Limb (tissue), 2 donors: Measurements from ENCODE around the gene AOX1.
"Not testable (repeated sequence)": the region's sequence is repeated elsewhere in the genome, so short reads cannot be mapped to it uniquely, and the experiment has no call there.

Source experiments
- DNase-seq, 2 donors: peaks; one replicate each; pipeline ENCODE4 v3.0.0-alpha.2; 2016; ENCODE audit errors: extremely low spot score in 2 of 2

Gene AOX1

DNA sequence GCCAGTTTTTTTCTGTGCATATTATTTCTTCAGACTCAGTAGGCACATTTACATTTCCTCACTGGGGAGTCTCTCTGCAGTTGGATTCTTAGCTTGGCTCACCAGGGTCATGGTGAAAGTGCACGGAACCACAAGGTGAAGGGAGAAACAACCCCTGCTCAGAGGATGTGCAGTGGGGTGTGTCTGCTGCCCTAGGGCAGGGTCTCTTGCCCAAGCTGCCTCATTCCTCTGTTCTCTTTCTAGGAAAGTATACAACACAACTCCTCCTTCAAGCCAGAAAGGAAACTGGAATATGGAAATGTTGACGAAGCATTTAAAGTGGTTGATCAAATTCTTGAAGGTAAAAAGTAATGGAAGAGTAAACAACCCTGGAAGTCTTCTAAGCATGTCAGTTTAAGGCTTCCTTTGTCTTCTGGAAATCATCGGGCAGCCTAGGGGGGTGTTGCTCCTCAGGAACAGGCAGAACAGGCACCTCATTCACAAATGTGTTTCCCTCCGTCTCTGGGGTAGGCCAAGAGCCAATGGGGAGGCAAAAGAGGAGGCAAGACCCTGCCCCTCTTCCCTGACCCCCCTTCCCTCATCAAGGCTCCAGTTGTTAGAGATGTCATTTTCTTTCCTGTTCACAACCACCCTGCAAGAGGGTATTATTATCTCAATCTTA is 41.4 kb downstream of the AOX1 start:
- no peak for DNase-seq

DNA sequence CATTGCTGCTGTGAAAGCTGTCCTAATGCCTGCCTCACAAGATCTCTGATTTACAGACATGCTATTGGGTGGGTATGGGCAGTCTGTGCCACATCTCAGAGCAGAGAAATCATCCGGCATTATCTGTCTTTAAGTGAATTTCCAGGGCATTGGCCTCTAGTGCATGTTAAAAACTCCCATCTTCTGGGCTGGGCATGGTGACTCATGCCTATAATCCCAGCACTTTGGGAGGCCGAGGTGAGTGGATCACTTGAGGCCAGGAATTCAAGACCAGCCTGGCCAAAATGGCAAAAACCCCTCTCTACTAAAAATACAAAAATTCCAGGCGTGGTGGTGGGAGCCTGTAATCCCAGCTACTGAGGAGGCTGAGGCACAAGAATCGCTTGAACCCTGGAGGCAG is 42.6 kb downstream of the AOX1 start:
- DNase-seq = not testable (repeated sequence)

DNA sequence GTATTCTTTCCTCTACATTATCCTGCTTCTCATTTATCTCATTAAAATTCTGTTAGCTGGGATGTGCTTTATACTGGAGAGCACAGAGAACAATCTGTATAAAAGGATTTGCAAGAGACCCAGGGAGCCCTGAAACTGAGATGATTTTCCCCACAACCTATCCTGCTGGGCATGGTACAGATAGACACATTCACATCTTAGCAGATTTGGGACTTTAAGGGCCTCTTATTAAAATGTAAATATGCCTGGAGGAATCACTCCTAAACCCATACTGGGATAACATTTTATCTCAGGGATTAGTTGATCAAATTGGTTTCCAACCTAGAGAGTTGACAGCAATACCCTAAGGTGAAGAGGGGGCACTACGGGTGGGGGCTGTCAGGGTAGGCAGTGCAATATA is 45.5 kb downstream of the AOX1 start:
- DNase-seq = no peak

DNA sequence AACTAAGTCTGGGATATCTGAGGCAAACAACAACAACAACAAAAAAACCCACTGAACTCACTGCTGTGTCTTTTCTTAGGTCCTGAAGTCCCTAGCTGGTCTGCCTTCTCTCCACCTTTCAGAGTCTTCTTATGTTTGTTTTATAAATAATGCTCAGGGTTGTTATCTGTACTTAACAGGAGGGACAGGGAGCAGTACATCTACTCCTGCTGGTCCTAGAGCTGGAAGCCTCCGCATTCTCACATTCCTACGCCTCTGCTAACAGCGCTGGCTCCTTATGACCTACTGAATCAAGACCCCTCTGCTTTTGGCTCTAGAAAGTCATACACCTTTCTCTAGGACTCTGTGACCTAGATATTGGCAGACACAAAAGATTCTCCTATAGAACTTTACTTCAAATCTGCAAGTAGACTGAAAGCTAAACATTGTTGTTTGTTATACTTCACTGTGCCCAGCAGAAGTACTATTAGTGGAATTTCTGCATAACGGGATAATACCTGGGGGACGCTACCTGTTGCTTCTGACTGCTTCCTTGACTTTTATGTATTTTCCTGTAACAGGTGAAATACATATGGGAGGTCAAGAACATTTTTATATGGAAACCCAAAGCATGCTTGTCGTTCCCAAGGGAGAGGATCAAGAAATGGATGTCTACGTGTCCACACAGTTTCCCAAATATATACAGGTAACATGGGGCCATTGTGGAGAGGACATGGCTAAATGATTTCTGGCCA is 48.6 kb downstream of the AOX1 start:
- DNase-seq = no peak

DNA sequence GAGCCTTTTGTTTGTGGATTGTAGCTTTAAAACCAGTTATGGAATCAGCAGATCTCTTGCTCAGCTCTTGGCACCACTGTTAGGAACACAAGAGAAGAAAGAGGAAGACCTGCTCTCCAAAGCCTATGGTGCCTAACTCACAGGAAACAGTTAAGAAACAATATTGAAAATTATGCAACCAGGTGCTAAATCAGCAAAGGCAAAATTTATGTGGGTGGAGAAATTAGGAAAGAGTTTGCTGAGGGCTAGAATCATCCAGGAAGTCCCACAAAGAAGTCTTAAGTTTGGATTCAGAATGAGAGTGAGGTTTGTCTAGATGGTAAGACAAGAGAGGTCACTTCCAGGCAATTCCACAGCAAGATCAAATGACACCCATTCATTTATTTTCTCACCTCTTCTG is 49.4 kb downstream of the AOX1 start:
- DNase-seq = no peak

DNA sequence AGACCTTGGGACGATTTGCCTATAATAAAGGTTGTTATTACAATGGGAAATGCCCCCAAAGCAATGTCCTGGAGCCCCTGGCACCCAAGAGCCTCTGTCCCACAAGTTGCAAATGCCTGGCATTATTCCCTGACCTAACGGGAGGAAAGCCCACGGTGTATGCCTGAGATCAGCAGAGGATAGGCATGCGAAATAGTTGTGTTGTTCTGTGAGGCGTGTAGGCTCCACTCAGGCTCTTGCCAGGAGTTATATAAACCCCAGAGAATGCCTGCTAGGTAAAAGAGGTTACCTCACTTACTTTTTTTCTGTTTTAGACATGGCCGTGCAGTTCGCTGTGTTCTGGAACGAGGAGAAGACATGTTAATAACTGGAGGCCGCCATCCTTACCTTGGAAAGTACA is 52.1 kb downstream of the AOX1 start:
- no peak for DNase-seq

DNA sequence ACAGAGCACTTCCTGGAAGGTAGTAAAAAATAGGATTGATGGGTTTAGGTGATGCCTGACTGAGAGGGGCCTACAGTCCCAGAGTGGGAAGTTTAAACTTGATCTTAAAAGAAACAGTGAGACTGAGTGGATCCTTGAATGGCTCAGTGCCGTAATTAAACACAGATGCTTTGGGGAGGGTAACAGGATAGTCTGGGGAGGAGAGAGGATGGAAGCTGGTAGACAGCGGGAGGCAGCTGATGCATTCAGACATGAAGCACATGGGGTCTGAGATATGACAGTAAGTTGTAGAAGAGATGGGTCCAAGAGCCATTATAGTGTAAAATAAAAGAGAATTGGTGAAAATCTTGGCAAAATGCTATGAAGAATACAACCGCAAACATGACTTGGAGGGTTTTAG is 54.4 kb downstream of the AOX1 start:
- DNase-seq = no peak

DNA sequence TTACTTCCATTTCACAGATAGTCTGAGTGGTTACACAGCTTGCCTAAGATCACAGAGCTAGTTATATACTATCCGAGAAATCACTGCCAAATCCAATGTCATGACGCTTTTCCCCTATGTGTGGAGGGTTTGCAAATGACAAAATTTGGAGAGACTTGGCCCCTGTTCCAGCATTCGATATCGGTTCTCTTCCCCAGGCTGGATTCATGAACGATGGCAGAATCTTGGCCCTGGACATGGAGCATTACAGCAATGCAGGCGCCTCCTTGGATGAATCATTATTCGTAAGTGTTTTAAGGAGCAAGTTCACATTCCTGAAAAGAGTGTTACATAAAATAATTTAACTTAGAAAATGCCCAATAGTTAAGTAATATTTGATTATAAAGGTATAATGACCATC is 55.1 kb downstream of the AOX1 start:
- no peak for DNase-seq

DNA sequence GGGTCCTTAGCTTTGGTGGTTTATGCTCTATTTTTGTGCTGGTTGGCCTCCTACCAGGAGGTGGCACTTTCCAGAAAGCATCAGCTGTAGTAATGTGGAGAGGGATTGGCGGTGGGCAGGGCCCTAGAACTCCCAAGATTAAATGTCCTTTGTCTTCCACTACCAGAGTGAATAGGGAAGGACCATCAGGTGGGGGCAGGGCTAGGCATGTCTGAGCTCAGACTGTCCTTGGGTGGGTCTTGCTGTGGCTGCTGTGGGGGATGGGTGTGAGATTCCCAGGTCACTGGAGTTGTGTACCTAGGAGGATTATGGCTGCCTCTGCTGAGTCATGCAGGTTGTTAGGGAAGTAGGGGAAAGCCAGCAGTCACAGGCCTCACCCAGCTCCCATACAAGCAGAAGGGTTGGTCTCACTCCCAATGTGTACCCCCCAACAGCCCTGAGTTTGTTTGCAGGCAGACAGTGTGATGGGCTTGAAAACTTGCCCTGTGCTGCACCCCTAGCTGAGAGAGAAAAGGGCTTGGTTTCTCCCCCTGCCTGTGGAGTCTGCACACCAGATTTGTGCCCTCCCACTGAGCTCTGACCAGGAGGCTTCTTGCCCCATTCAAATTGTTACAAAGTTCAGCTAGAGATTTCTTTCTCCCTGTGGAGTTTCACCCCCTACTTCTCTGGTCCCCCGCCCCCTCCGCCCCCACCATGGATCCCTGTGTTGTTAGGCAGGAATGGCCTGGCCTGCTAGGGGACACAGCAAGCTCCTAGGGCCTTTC is 62.9 kb downstream of the AOX1 start:
- DNase-seq = not testable (repeated sequence)

DNA sequence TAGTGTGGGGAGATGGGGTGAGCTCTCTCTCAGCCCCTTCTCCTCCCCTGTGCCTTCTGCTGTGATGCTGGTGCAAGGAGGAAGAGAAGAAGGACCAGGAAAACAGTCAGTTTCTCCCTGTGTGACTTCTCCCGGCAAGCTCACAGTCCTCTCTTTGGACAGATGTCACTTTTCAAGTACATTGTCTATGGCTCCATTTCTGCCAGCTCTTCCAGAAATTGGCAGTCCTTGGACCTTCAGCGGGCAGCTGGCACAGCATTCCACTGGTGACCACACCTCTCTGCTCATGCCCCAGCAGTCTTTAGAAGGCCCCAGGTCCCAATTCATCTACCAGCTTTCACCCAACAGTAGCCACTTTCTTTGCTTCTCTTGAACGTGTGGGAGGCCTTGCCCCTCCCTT is 63.9 kb downstream of the AOX1 start:
- no peak for DNase-seq

DNA sequence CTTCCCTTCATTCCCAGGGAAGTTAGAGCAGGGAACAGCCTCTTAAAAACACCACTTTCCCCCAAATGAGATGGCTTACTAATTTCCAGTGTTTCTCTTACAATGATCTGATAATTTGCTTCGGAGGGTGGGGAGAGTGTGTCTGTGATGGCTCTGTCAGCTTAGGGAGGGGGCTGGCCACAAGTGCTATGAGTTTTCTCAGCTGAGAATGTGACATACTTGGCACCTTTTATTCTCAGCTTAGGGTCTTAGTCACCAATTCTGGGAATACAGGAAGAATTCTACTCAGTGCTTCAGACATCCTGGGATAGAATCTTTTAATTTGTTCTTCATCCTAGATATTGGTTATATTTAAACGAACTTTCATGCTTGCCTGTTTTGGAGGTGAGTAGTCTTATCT is 64.4 kb downstream of the AOX1 start:
- no peak for DNase-seq

DNA sequence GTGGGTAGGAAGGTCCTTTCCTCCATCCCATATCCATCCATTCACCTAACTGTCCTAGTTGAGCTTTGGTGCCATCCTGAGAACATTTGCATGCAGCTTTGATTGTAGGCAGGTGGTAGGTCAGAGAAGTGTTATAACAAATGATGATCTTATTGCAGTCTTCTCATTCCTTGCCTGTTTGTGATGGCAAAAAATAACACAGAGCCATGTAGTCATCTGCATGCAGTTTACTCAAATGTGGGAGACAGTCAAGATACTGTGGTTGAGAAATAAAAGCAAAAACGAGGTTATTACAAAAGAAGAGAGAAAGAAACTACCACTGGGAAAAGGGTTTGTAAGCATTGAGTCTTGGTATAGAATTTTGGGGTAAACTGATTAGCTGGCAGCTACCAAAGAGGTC is 66.3 kb downstream of the AOX1 start:
- DNase-seq = no peak

DNA sequence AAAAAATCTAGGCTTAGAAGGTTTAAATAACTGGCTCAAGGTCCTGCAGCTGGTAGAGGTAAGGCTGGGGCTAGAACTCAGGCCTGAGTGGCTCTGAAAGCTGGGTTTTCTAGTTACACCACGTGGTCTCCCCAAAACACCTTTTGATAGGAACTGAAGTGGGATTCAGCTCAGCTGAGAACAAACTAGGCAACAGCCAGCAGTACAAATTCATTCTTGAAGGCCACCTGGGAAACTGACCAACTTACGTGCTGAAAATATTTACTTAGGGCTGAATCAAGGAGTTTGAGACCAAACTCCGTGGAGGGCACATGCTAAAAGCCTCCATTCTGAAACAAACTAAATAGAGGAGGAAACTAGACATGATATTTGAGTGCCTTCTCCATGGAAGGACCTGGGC is 67.2 kb downstream of the AOX1 start:
- DNase-seq = no peak

DNA sequence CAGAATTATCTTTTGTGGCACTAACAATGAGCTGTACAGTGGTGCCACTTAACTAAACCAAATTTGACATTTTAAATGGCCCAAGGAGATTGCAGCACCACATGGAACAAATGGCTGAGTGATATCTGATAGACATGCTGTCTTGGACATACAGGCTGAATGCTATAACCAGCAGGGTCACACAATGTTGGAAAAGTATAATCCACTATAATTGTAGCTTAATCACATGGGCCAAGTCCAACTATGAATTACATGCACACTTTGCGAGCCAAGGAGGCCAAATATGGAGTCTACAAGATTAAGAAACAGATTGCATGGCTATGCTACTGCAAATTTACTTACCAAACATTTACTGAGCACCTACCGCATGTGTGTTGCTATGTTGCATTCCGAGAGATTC is 69.0 kb downstream of the AOX1 start:
- no peak for DNase-seq

DNA sequence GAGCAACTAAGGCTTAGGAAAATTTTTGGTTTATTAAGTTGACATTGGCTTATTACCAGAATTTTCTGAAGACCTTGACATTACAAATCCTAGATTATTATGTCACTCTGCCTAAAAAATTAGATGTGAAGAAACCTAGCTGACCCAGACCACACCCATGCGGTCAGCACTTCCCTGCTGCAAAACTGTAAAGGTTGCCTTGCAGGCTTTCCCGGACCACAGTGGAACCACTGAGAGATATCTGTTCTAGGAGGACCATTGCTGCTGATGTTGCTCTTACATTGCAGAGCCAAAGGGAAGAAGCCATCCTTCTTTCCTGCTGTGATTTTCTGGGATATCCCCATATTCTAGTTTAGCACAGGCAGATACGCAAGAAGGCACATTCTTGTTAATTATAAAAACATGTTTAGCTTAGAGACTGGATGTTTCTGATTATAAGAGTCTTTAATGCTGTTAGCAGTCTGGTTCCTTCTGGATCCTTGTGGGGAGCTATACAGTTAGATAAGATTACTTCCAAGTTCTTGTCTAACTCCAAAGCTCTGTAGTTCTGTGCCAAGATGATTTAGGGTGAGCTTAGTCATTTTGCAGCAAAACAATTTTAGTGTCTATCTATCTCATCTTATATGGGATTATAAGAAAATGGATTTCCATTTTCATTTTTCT is 70.2 kb downstream of the AOX1 start:
- DNase-seq = no peak

DNA sequence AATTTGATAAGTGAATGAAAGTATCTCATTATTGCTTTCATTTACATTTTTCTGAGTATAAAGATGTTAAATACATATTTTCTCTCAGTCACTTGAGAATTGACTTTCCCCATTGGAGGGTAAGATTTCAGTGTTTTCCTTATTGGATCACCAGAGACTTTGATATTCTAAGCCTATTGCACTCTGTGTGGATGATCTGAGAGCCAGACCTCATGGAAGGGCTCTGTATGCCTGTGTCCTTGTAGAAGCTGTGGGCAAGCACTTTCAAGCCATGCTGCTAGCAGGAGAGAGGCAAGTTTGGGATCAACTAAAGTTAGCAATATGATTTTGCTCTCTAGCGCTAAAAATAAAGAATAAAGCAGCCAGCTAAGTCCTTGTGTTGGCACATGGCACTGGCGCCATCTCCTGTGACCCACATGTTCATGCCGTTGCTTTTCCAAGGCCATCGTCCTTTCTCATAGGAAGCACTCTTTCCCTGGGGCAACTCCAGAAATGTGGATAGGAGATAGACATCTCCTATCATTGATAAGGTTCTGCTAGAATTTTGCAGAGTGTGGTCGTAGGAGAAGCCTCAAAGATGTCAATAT is 72.6 kb downstream of the AOX1 start:
- DNase-seq = no peak

DNA sequence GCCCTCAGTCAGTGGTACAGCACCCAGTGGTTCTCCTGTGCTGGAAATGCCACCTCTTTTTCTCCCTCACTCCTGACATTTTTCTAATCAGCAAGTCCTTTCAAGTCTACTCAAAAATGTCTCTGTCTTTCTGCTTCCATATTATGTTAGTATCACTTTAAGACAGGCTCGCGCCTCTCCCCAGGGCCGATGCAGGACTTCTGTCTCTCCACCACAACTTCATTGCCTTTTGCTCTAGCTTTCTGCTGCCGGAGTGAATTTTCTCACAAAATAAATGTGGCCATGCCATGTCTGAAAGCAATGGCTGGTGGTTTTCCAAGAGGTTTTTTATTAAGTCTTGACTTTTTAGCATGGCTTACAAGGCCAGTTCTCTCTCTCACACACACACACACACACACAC is 73.6 kb downstream of the AOX1 start:
- no peak for DNase-seq

DNA sequence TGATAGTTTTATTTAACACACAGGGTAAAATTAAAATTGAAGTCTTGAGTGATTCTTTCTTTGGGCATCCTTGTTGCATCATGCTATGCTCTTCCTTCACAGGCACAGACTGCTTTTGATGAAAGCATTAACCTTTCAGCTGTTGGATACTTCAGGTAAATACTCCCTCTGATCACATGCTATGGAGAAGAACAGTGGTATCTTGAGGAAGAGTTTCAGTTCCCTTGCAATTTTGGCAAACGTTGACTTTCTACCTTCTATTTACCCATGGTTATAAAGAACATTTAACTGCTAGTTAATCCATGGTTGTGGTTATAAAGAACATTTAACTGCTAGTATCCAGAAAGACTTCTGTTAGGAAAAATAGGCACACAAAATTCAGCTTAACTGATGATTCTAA is 75.7 kb downstream of the AOX1 start:
- no peak for DNase-seq

DNA sequence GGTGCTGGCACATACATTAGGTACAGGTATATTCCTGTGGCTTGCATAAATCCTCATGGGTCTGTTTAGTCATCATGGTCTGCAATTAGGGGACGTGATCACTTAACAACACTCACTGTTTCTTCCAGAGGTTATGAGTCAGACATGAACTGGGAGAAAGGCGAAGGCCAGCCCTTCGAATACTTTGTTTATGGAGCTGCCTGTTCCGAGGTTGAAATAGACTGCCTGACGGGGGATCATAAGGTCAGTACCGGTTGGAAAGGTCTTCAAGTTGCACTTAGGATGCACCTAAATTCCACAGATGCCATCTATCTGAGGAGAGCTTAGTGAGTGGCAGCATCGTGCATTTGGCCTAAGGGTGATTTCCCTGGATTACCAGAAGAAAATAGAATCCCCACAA is 76.9 kb downstream of the AOX1 start:
- DNase-seq = no peak

DNA sequence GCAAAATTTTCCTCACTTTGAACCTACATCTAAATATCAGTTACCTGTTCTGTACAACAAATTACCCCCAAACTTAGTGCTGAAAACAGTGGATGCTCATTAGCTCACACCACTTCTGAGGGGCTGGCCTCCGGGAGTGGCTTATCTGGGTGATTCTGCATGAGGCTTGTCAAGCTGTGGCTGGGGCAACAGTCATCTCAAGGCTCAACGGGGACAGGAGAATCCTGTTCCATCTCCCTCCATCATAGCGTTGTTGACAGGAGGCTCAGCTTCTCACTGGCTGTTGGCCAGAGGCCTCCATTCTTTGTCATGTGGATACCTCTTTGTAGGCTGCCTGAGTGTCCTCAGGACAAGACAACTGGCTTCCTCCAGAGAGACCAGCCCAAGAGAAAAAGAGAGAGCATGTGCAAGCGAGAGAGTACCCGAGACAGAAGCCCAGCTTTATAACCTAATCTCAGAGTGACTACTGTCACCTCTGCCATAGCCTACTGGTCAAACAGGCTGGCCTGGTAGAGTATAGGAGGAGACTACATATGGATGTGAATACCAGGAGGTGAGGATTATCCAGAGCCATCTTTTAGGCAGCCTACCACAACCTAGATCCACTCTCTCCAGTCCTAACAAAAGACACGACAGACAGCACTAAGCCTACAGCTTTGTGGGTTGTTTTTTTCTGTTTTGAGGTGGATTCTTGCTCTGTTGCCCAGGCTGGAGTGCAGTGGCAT is 79.1 kb downstream of the AOX1 start:
- no peak for DNase-seq
